Anterior cingulate cortex (tissue), 58 donors: ENCODE data around the gene CST1.
"Not testable (repeated sequence)": the region's sequence is repeated elsewhere in the genome, so short reads cannot be mapped to it uniquely, and the experiment has no call there.

Experiments used
- DNase-seq, 58 donors: peaks; one replicate each; lab custom pipeline; 2025; lab: John Stamatoyannopoulos, UW

CST1 gene, protein sequence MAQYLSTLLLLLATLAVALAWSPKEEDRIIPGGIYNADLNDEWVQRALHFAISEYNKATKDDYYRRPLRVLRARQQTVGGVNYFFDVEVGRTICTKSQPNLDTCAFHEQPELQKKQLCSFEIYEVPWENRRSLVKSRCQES

DNA sequence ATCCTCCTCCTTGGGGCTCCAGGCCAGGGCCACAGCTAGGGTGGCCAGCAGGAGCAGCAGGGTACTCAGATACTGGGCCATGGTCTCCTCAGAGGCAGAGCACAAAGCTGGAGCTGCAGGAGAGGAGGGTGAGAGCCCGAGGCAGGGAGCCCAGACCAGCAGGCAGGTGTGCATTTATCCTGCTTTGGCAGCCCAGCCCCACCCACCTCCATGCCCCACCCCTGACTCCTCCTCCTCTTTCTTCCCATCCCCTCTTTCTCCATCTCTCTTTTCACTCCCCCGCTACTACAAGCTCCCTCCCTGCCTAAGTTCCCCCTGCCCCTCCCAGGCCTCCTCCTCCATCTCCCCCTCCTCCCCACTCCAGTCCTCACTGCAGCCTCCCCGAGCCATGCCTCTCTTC, at the start of gene CST1:
Gene CST1, minus strand, starts transcription at position 150 of the 400 bp plus-strand sequence. Its CDS starts 69 bp downstream, at position 81.
- DNase-seq, result not testable (repeated sequence)

GRCh38 chr20:23799216-23799847, 48.6 kb upstream of the CST1 start:
- peak in 17 of 58 donors; percentile 3 to 42 (median 12) for DNase-seq

- no peak for DNase-seq
These were observed 44.8 kb upstream of the CST1 start for GRCh38 chr20:23795526-23795925.

DNA sequence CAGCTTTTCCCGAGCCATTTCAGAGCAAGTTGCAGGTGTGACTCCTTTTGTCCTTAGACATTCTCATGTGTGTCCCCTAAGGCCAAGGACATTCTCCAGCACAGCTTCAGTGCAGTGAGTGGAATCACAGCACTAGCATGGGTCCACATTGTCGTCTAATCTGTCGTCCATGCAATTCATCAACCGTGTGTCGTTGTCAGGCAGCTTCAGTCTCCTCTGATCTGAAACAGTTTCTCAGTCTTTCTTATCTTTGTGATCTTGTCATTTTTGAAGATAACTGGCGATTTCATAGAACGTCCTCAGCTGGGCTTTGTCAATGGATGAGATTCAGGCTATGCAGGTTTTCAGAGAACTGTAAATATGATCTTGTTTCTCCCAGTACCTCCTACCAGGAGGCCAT, 44.1 kb upstream of the CST1 start:
- no peak for DNase-seq

GRCh38 chr20:23794065-23794464, 43.3 kb upstream of the CST1 start:
- DNase-seq, result no peak

GRCh38 chr20:23783447-23783846, 32.7 kb upstream of the CST1 start:
- no peak for DNase-seq

DNA sequence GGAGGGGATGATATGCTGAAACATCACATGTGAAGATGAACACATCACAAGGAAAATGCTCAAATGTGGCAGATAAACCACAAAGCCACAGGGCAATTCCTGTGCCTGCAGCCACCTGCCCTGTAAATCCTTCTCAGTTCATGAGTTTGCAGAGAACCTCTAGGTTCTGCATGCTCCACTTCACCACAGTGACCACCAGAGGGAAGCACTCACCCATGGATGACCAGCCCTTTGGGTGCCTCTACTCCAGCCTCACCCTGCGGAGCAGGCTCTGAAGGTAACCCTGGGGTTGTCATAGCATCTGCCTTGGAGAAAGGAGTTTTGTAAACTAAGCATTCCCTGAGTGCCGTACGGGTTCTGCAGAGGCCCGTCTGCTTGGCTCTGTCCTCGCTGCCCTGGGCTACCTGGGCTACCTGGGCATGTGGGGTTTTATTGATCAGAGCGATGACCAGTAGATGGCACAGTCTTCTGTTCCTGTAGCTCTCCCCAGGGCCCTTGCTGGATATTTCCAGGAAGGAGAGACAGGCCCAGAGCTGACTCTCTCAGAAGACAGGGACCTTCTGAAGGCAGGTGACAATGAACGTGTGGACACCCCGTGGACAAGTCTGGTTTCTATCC, 31.7 kb upstream of the CST1 start:
- DNase-seq, result peak in 4 of 58 donors; percentile 1 to 5 (median 2)

DNA sequence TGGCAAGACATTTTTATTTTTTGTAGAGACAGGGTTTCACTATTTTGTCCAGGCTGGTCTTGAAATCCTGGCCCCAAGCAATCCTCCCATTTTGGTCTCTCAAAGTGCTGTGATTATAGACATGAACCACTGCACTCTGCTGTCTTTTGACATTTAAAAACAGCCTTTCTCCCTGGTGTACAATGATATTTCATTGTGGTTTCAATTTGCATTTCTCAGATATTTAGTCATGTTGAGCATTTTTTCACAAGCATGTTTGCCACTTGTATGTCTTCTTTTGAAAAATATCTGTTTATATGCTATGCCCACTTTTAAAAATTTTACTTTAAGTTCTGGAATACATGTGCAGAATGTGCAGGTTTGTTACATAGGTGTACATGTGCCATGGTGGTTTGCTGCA, 27.9 kb upstream of the CST1 start:
- not testable (repeated sequence) for DNase-seq

DNA sequence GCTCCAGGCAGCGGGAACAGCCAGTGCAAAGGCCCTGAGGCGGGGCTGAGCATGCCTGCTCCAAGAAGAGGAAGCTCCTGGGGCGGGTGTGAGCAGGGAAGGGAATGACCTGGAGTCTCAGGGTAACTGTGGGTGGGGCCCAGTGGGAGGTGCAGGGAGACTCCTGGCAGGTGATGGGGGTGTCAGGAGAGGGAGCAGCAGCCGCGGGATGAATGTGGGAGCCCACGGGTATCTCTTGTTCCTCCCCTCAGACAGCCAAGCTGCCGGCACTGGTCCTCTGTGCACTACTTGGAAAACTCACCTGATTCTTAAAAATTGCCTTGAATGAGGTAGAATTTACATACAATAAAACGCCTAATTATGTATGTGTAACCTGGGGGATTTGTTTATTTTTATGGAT, 26.6 kb upstream of the CST1 start:
- not testable (repeated sequence) for DNase-seq

DNA sequence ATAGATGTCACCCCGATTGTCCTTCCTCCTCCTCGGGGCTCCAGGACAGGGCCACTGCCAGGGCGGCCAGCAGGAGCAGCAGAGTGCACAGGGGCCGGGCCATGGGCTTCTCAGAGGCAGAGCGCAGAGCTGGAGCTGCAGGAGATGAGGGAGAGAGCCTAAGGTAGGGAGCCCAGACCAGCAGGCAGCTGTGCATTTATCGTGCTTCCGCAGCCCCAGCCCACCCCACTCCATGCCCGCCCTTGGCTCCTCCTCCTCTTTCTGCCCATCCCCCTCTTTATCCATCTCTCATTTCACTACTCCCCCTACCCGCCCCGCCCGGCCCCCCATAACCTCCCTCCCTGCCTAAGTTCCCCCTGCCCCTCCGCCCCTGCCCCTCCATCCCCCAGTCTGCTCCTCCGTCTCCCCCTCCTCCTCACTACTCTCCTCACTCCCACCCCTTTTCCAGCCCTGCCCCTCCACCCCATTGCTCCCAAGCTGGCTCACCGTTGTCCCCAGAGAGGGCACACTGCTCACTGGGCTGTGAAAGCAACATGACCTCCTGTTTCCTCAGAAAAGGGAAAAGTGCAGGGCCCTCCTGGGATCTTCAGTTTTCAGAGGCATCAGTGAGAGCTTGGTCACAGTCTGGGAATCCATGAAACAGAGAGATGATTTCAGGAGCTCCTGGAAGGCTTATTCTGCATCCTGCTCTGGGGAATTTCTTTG, 25.5 kb upstream of the CST1 start:
- DNase-seq, result no peak

GRCh38 chr20:23774081-23774480, 23.3 kb upstream of the CST1 start:
- DNase-seq, result no peak

GRCh38 chr20:23773579-23773978, 22.8 kb upstream of the CST1 start:
- no peak for DNase-seq

GRCh38 chr20:23773127-23773526, 22.4 kb upstream of the CST1 start:
- no peak for DNase-seq

GRCh38 chr20:23772074-23772473, 21.3 kb upstream of the CST1 start:
- DNase-seq, result no peak

GRCh38 chr20:23770384-23770783, 19.6 kb upstream of the CST1 start:
- no peak for DNase-seq

DNA sequence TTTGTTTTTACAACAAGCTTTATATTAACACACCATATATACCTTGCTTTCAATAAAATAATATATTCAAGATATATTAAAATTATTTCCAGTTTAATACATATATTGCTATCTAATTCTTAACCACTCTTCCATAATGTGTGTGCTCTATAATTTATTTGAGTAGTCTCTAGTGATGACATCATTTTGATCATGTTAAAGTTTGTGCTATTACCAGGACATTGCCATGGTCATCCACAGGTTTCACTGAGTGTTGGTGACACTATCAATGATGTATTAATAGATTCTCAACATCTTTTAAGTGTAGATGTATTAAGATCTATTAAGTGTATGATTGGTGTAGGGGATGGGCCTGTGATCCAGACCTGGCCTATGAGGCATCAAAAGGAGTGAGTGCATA, 17.8 kb upstream of the CST1 start:
- DNase-seq, result not testable (repeated sequence)

DNA sequence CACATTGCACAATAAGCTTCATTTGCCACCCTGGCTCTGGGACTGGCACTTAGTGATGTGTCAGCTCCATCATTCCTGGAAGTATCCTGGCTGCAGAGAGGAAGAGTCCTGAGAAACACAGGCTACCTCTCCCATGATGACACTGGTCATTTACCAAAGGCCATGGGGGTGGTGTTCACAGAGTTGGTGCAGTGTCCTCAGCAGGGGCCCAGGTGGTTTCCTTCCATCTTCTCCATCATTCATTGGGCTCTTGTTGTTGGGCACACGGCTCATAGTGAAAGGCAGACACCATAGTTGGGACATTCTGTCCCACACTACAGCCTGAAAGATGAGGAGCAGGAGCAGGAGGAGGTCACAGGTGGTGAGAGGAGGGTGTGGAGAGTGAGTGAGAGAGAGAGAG, 15.8 kb upstream of the CST1 start:
- DNase-seq, result no peak

DNA sequence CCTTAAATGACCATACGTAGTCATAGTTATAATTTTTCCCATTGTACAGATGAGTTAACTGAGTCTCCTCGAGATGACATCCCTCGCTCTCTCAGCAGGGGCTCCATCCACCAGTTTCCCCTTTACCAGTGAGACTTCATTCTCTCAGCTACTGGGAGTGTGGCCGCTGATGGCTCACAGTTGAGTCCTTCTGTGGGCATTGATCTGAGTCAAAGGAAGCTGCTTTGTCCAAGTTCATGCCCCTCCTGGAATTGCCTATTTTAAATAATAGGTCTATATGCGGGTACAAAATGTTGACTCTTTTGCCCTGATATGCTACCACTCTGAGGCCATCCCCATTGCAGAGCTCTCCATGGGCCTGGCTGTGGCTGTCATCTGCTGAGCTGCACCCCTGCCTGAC, 14.8 kb upstream of the CST1 start:
- DNase-seq, result no peak

- DNase-seq, result not testable (repeated sequence)
These were observed 13.9 kb upstream of the CST1 start for GRCh38 chr20:23764630-23765029.

DNA sequence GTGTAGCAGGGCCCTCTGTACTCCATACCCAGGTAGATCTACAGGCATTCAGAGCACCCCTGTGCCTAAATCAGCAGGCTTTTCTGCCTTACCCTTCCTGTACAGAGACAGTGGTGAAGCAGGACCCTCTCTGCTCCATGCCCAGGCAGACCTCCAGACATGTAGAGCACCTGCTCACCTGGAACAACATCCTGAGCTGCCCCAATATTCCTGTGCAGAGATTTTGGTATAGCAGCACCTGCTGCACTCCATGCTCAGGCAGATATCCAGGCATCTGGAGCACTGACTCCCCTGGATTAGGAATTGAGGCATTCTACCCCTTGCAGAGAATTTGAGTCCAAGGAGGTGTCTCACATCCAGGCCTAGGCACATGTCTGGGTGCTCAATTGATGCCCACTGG, 12.6 kb upstream of the CST1 start:
- DNase-seq, result no peak

- DNase-seq, result no peak
These were observed 8.7 kb upstream of the CST1 start for GRCh38 chr20:23759306-23759940.
